Upper lobe of left lung (tissue), 4 donors: ENCODE measurements around the gene JAG2.

Experiments used
- POLR2A ChIP-seq, 4 donors: fragments of 450-650 bp; IDR thresholded peaks; one replicate each; pipeline ENCODE4 v1.5.1; 2016 to 2017; ENCODE audit warnings: antibody characterized with exemption in 4 of 4, mild to moderate bottlenecking in 2 of 4
- TF ChIP-seq, protein P1 (sequence below), 6 experiments: fragments of 450-650 bp in 4 of 6; fragments of 200-600 bp in 2 of 6; sonication (generic) in 2 of 6; IDR thresholded peaks; one replicate each; pipeline ENCODE4 v1.5.1; 2016 to 2019; ENCODE audit warnings: antibody characterized with exemption in 6 of 6

DNA sequence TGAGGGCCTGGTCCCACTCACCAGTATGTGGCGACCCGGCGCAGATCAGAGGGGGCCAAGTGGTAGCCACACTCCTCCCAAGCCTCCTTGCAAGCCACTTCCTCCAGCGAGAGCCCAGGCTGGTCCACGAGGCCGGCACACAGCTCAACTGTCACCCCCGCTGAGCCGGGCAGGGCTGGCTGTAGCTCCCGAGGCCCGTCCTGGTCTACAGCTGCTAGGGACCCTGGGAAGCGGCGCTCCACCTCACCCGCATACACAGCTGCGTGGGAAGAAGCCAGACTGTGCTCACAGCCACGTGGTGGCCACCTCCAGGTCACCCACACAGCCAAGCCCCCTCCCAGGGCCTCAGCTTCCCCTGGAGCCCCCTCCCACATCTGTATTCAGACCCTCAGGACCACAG is 7.9 kb upstream of the JAG2 start:
- TF ChIP-seq, protein P1, sequence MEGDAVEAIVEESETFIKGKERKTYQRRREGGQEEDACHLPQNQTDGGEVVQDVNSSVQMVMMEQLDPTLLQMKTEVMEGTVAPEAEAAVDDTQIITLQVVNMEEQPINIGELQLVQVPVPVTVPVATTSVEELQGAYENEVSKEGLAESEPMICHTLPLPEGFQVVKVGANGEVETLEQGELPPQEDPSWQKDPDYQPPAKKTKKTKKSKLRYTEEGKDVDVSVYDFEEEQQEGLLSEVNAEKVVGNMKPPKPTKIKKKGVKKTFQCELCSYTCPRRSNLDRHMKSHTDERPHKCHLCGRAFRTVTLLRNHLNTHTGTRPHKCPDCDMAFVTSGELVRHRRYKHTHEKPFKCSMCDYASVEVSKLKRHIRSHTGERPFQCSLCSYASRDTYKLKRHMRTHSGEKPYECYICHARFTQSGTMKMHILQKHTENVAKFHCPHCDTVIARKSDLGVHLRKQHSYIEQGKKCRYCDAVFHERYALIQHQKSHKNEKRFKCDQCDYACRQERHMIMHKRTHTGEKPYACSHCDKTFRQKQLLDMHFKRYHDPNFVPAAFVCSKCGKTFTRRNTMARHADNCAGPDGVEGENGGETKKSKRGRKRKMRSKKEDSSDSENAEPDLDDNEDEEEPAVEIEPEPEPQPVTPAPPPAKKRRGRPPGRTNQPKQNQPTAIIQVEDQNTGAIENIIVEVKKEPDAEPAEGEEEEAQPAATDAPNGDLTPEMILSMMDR (IDR thresholded peaks at IDR 0.05), result no peak
- TF ChIP-seq POLR2A (IDR thresholded peaks at IDR 0.05), result no peak
